Epithelial cell of esophagus (primary cell): Measurements from ENCODE around the gene CACNA2D2.

ENCODE experiments used
- DNase-seq: peaks from one replicate; pipeline ENCODE4 v3.0.0; 2010; ENCODE audit warnings: low read depth
- H3K4me3 ChIP-seq: 2 replicates; pipeline ENCODE4 v1.5.1; 2011; ENCODE audit warnings: mild to moderate bottlenecking, low read length, control low read depth
- TF ChIP-seq, protein P1 (sequence below): IDR thresholded peaks from 2 replicates; pipeline ENCODE4 v1.5.1; 2011; ENCODE audit warnings: low read depth, mild to moderate bottlenecking, low read length, control low read depth, inconsistent platforms; ENCODE audit not compliant: insufficient read depth; ENCODE audit errors: missing control alignments

CACNA2D2 gene

DNA sequence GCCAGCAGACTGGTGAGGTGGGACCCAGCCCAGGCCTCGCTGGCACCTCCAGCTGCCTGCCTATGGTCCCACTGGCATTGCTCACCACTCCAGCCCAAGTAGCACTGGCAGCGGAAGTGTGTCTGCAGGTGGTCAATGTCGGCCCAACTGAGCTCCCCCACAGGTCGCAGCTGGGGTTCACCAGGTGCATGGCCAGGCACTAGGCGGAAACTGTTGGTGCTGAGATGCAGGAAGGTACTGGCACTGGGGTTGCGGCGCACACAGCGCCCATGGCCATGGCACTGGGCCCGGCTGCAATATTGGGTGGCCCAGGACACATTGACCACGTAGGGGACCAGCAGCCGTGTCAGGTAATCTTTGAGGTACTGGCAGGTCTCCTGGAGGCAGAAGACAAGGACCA is 185.3 kb downstream of the CACNA2D2 start:
- TF ChIP-seq, protein P1, sequence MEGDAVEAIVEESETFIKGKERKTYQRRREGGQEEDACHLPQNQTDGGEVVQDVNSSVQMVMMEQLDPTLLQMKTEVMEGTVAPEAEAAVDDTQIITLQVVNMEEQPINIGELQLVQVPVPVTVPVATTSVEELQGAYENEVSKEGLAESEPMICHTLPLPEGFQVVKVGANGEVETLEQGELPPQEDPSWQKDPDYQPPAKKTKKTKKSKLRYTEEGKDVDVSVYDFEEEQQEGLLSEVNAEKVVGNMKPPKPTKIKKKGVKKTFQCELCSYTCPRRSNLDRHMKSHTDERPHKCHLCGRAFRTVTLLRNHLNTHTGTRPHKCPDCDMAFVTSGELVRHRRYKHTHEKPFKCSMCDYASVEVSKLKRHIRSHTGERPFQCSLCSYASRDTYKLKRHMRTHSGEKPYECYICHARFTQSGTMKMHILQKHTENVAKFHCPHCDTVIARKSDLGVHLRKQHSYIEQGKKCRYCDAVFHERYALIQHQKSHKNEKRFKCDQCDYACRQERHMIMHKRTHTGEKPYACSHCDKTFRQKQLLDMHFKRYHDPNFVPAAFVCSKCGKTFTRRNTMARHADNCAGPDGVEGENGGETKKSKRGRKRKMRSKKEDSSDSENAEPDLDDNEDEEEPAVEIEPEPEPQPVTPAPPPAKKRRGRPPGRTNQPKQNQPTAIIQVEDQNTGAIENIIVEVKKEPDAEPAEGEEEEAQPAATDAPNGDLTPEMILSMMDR, result no peak
- H3K4me3 ChIP-seq, result no peak overlapping the region
- DNase-seq, result no peak

DNA sequence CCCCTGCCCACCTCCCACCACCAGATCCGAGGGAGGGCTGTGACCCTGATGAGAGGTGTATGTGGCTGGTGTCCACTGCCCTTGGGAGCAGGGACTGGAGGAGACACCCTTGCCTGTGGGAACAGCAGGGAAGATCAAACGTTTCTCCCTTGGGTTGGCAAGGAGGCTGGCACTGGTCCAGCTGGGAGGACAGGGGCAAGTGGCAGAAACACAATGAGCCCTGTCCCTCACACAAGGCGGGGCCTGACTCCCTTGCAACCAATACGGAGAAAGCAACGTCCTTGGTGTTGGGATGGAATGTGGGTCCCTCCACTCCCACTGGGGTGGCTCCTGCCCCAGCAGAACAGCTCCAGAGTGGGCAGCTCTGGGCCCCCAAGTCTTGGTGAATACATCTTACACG is 186.1 kb downstream of the CACNA2D2 start:
- no peak overlapping the region for H3K4me3 ChIP-seq
- no peak for DNase-seq
- TF ChIP-seq, protein P1, result no peak

GRCh38 chr3:50316657-50317242 is 186.7 kb downstream of the CACNA2D2 start:
- TF ChIP-seq, protein P1, result no peak
- no peak overlapping the region for H3K4me3 ChIP-seq
- DNase-seq, result peak; percentile 99

DNA sequence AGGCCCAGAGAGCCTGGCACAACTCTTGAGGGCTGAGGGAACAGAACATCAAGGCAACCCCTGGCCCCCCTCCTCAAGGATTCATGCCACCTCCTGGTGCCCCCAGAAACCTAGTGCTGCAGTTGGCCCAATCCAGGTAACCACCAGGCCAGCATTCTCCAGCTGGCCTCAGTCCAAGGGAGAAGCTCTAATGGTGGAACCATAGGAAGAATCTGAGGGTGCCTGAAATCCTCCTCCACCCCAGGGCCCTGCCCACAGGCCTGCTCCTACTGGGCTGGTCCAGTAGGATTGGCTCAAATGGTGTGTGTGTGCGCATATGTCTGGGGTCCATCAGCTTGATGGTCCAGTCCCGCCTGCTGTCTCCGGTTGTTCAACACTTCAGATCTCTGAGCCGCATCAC is 188.6 kb downstream of the CACNA2D2 start:
- TF ChIP-seq, protein P1, result no peak
- no peak for DNase-seq
- H3K4me3 ChIP-seq, result no peak overlapping the region

DNA sequence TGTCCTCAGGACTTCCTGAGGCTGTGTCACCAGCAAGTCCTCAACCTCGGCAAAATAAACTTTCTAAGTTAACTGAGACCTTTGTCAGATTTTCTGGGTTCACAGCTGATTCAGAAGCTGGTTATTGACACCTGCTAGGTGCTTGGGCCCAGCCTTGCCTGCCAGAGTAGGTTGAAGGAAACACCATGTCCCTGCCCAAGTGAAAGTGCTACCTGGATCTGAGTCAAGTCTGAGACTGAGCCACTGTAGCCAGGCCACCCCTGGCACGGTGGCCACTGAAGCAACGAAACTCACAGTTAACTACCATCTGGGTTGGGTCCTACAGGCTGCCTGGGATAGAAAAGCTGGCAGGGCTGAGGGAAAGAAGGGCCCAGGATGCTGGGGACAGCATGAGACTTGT is 189.1 kb downstream of the CACNA2D2 start:
- TF ChIP-seq, protein P1, result no peak
- no peak for DNase-seq
- H3K4me3 ChIP-seq, result no peak overlapping the region
